Hippocampal formation (tissue), 2 donors: ENCODE data around the gene TNFRSF8.

Source experiments
- DNase-seq, 2 donors: peaks; one replicate each; lab custom pipeline; 2025; lab: John Stamatoyannopoulos, UW

The TNFRSF8 gene

DNA sequence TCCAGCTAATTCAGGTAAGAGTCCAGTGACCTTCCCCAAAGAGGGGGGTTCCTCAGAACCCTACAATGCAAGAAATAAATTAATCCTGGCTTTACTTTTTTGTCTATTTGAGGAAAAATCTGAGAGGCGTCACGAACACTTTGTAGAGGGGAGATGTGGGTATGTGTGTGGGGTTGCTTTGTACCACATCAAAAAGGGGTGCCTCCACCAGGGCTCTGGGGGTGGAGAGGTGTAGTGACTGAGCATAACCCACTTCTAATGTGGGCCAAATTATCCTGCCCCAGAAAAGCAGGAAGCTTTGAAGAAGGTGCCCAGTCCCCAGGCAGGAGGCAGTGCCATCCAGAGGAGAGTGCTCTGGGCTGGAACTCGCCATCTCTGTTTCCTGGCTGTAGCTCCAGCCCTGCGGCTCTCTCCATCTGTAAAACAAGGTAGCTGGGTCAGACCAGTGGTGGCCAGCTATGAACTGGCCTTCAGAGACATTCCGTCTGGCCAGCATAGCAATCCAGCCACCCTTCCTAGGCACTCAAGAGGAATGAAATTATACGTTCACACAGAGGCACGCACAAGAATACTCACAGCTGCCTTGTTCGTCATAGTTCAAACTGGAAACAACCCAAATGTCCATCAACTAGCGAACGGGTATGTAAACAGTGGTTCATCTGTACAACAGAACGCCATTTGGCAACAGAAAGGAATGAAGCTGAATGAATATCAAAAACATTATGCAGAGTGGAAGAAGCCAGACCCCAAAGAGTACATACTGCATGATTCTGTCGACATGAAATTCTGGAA is 58.3 kb downstream of the TNFRSF8 start:
- DNase-seq: no peak

GRCh38 chr1:12123172-12123571 is 60.1 kb downstream of the TNFRSF8 start:
- no peak for DNase-seq

- DNase-seq: peak; percentile 41 to 48
These were observed 61.8 kb downstream of the TNFRSF8 start for GRCh38 chr1:12124693-12125421.

GRCh38 chr1:12125422-12126355 is 62.6 kb downstream of the TNFRSF8 start:
- no peak for DNase-seq

DNA sequence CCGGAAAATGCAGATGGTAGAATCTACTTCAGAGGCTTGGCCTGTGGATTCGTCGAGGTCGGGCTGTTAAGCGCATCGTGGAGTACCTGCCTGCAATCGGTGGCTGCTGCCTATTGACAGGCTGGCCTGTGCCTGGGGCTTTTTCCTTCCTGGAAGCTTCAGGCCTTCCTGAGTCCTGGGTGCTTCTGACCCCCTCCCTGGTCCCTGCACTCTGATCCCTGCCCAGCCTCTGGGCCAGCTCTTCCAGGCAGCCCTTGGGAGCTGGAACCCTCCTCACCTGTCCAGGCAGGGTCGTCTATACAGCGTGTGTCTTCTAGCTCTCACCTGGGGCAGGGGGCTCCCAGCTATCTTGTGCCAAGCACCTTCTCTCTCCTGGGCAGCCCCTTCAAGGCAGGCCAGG is 63.7 kb downstream of the TNFRSF8 start:
- no peak for DNase-seq

GRCh38 chr1:12127206-12127810 is 64.2 kb downstream of the TNFRSF8 start:
- no peak for DNase-seq

GRCh38 chr1:12128120-12128519 is 65.0 kb downstream of the TNFRSF8 start:
- no peak for DNase-seq

- DNase-seq: no peak
These were observed 66.5 kb downstream of the TNFRSF8 start for GRCh38 chr1:12129624-12130023.

DNA sequence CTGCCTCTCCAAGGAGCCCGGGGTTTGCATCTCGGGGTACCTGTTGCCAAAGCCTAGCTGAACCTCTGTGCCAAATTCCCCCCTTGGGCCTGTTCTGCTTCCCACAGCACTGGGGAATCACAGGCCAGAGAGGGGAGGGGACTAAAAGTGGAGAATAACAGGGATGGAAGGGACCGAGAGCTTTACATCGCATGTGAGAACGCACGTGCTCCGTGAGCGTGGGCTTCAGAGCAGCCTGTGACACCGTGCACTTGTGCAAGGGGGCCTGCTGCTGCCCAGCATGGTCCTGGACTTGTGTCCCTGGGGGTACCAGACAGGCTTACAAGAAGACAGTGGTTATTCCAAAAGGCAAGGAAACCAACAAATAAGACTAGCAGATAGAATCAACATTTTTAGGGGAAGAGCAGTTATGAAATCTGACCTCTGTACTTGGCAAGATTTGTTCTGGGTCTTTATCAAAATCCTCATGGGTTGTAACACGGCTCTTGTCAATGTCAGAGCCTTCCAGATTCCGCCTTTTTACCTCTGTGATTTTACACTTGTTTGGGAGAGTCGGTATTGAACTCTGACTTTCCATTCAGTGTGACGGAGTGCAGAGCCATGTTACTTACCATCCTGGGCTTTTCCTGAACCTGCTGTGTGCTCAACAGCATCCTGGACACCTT is 67.5 kb downstream of the TNFRSF8 start:
- no peak for DNase-seq

DNA sequence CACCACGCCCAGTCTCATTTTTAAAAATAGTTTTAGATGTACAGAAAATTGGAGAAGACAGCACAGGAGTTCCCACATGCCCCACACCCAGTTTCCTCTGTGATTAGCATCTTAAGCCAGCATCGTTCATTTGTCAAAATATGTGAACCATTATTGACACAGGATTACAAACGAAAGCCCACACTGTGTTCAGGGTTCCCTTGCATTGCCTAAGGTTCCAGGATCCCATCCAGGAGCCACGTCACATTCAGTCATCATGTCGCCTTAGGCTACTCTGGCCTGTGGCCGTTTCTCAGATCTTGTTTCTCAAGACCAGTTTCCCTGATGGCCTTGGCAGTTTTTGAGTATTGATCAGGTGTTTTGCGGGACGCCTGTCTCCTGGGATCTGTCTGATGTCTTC is 69.0 kb downstream of the TNFRSF8 start:
- no peak for DNase-seq

GRCh38 chr1:12134716-12135115 is 71.6 kb downstream of the TNFRSF8 start:
- no peak for DNase-seq

DNA sequence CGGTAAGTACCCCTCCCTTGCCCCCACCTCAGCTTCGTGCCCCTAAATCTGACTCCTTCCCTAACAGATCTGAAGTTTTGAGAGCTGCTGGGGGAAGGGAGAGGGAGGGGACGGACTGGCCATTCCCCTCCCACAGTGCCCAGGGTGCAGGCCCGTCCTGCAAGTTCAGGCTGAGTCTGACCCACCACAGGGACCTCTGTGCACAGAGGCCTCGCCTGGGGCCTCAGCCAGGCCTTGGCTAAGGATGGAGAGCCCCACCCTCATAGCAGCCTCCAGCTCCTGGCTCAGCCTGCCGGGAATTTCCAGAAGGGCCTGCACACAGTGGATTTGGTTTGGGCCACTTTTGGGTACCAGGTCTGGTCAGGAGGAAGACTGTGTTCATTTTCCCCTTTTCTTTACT is 72.5 kb downstream of the TNFRSF8 start:
- no peak for DNase-seq

- DNase-seq: no peak
These were observed 74.0 kb downstream of the TNFRSF8 start for GRCh38 chr1:12136916-12137610.

- no peak for DNase-seq
These were observed 75.4 kb downstream of the TNFRSF8 start for GRCh38 chr1:12138196-12139168.

DNA sequence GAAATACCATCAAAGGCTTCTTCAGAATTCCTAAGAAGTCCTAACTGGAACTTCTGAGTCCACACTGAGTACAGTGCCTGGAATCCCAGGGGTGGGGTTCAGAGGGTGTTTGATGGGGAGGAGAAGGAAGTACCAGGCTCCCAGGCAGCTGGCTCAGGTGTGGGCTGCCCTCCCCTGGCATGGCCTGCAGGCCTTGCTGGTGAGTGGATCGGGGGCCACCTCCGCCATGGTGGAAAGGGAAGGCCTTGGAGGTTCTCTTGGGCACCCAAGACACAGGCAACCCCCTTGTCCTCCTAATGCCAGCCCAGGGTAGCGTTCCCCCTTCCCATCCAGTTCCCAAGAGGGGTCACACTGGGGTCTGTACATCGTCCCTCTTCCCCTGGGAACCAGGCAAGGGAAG is 76.9 kb downstream of the TNFRSF8 start:
- DNase-seq: no peak

DNA sequence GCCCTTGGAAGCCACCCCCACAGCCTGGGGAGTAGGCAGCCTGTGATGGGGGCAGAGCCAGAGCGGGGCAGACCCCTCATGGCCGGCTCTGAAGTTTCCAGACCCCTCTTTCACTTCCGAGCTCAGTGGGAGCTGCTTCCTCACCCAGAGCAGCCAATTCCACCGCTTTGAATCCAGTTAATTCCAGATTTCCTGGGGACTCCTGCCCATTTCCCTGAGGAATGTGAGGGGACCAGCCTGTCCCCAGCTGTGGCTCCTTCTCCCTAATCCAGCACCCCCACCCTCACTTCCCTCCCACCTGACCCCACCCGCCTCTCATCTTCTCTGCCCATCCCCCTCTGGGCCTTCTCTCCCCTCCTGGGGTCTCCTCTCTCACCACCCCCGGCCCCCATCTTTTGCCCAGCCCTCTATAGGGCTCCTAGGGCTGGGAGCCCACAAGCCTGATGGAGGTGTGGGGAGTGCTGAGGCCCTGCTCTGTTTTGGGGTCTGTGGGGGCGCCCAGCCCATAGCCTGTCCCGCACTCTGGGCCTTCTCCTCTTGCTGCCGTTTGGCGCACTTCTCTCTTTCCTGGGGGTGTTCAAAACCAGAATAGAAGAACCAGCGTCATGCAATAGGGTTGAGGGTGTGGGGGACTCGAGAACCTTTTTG is 77.5 kb downstream of the TNFRSF8 start:
- DNase-seq: no peak

GRCh38 chr1:12141163-12141850 is 78.2 kb downstream of the TNFRSF8 start:
- no peak for DNase-seq

DNA sequence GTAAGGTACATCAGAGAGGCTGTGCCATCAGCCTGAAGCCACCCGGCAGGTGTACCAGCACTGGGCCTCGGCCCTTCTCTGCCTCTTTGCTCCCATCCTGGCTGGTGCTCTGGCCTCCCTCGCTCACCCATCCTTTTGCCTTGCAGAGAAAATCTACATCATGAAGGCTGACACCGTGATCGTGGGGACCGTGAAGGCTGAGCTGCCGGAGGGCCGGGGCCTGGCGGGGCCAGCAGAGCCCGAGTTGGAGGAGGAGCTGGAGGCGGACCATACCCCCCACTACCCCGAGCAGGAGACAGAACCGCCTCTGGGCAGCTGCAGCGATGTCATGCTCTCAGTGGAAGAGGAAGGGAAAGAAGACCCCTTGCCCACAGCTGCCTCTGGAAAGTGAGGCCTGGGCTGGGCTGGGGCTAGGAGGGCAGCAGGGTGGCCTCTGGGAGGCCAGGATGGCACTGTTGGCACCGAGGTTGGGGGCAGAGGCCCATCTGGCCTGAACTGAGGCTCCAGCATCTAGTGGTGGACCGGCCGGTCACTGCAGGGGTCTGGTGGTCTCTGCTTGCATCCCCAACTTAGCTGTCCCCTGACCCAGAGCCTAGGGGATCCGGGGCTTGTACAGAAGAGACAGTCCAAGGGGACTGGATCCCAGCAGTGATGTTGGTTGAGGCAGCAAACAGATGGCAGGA is 79.2 kb downstream of the TNFRSF8 start:
- DNase-seq: no peak
